ENCODE results near the gene DPP4. TPM values are rescaled to one million over a fixed set of nuclear protein-coding genes. Genes with fewer than 3 reads are reported as not detected.

The DPP4 gene
- total and polyA plus RNA-seq, 2 experiments from 2014 or later = 1.5 to 2.8 TPM

DNA sequence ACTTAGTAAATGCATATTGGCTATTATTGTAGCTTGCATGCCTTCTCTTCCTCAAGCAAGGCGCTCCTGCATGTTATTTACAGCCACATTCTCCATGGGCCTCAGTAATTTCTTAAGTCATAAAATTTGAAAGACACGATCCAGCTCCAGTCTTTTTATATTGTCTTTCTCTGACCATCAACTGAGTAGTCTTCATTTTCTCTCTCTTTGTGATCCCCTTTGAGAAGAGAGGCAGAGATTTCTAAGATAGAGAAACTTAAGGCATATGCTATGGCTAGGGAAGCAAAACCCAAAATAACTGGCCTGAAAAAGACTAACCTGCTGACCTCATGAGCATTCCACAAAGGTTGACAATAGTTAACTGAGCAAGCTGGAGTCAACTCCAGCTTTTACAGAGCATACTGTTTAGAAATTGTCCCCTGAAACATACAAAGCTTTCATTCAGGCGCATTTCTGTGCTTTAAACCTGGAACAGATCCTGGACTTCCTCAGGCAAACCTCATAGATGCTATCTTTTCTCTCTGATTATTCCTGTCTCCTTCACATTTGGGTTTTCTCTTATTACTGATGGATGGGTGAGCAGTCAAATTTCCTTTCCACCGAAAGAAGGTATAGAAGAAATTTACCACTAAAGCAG is 4.6 kb downstream of the DPP4 start:
- H3K27me3 Mint-ChIP-seq (ENCODE audit: insufficient read depth, low read depth, poor library complexity) = peaks cover 13% of the 10 kb centered on the region
- peaks cover 18% of the 10 kb centered on the region for H3K4me1 ChIP-seq (ENCODE audit: insufficient read depth)
- H3K4me3 ChIP-seq = no peak overlapping the region
- H4K20me1 ChIP-seq (replicated peaks; ENCODE audit: insufficient read depth) = no peaks in the 10 kb centered on the region
- ATAC-seq (no peak), DNase-seq (ENCODE audit: low spot score) (no peak)
- H3K4me3 Mint-ChIP-seq = no peak overlapping the region
- H3K9me2 ChIP-seq (ENCODE audit: insufficient read depth) = 0 out of 2 replicates have a peak, but pooled peaks cover 2% of the 10 kb centered on the region
- no peaks in the 10 kb centered on the region for H3K79me2 ChIP-seq (replicated peaks; ENCODE audit: insufficient read depth)
- no peak overlapping the region for H3K4me2 ChIP-seq
- H3K4me1 Mint-ChIP-seq = peaks cover 22% of the 10 kb centered on the region
- peaks cover 24% of the 10 kb centered on the region for H3K27me3 ChIP-seq (ENCODE audit: insufficient read depth)
- TF ChIP-seq, protein P1, sequence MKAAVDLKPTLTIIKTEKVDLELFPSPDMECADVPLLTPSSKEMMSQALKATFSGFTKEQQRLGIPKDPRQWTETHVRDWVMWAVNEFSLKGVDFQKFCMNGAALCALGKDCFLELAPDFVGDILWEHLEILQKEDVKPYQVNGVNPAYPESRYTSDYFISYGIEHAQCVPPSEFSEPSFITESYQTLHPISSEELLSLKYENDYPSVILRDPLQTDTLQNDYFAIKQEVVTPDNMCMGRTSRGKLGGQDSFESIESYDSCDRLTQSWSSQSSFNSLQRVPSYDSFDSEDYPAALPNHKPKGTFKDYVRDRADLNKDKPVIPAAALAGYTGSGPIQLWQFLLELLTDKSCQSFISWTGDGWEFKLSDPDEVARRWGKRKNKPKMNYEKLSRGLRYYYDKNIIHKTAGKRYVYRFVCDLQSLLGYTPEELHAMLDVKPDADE (IDR thresholded peaks at IDR 0.05) = no peak
- TF ChIP-seq ZNF331 (CRISPR knock-in tag; IDR thresholded peaks at IDR 0.05; ENCODE audit: low read depth) = no peak
- no peak for TF ChIP-seq EZH2phosphoT487 (IDR thresholded peaks at IDR 0.05; ENCODE audit: unreplicated experiment)
- TF ChIP-seq POLR2AphosphoS5 (IDR thresholded peaks at IDR 0.05; ENCODE audit: low read depth) = no peak
- TF ChIP-seq ZNF114 (CRISPR knock-in tag; IDR thresholded peaks at IDR 0.05) = no peak
- no peak for TF ChIP-seq STAT1 (IDR thresholded peaks at IDR 0.05; ENCODE audit: unreplicated experiment)
- TF ChIP-seq ZNF462 (CRISPR knock-in tag; IDR thresholded peaks at IDR 0.05) = no peak
- no peak for TF ChIP-seq REST (IDR thresholded peaks at IDR 0.05; ENCODE audit: unreplicated experiment)
- no peak for TF ChIP-seq JUNB (IDR thresholded peaks at IDR 0.05; ENCODE audit: unreplicated experiment)
- no peak for TF ChIP-seq EZH2 (IDR thresholded peaks at IDR 0.05; ENCODE audit: low read depth, unreplicated experiment)
- no peak for TF ChIP-seq NANOG (IDR thresholded peaks at IDR 0.05; ENCODE audit: borderline replicate concordance)
- TF ChIP-seq CREB1 (CRISPR knock-in tag; IDR thresholded peaks at IDR 0.05; ENCODE audit: low read depth) = no peak
- H3K27ac ChIP-seq (ENCODE audit: low read depth) = no peak overlapping the region
- H3K36me3 Mint-ChIP-seq (ENCODE audit: low read depth) = no peaks in the 10 kb centered on the region
- H3K9me3 Mint-ChIP-seq = no peaks in the 10 kb centered on the region
- no peak overlapping the region for H3K27ac Mint-ChIP-seq
- no peak overlapping the region for H2AFZ ChIP-seq
- no peaks in the 10 kb centered on the region for H3K36me3 ChIP-seq (ENCODE audit: insufficient read depth)
- H3F3A ChIP-seq (replicated peaks; ENCODE audit: low read depth) = no peaks in the 10 kb centered on the region

Data from GM23338 (cell line).